ENCODE data around the gene DFFA. TPM values are rescaled to one million over a fixed set of nuclear protein-coding genes. Genes with fewer than 3 reads are reported as not detected.

The DFFA gene
- total and polyA plus RNA-seq, 8 donors, result 37.6 to 45.6 (median 42.3) TPM

- TF ChIP-seq CTCF (IDR thresholded peaks at IDR 0.05), result no peak
Measured at GRCh38 chr1:10437052-10437451, 35.3 kb downstream of the DFFA start.

GRCh38 chr1:10434590-10434989 lies 37.7 kb downstream of the DFFA start:
- Histone ChIP-seq H3K4me1 (peaks cover 7 to 23% of the 10 kb centered on the region in 2 donors), H3K9me3 (no peaks in the 10 kb centered on the region), H3K36me3 (no peaks in the 10 kb centered on the region), H3K4me3 (no peak overlapping the region), H3K27ac (no peak overlapping the region), H3K27me3 (no peaks in the 10 kb centered on the region)
- no peak for DNase-seq
- no peak for ATAC-seq
- no peak for TF ChIP-seq CTCF (IDR thresholded peaks at IDR 0.05)
- intact Hi-C loops (cut with DNase I), result loop anchor here in 1 of 2 donors (10.0 kb wide), 1 partner anchor 60 kb away; no protein-coding TSS in a partner anchor

More at GRCh38 chr1:10437052-10437451, 35.3 kb downstream of the DFFA start:
- H3K4me1 ChIP-seq, result peaks cover 0 to 1% of the 10 kb centered on the region in 2 donors
- no peak overlapping the region for H3K27ac ChIP-seq
- intact Hi-C loops (cut with DNase I), result loop anchor here in 1 of 2 donors (10.0 kb wide), 1 partner anchor 58 kb away; no protein-coding TSS in a partner anchor
- no peaks in the 10 kb centered on the region for H3K27me3 ChIP-seq
- DNase-seq (no peak), ATAC-seq (no peak)
- H3K4me3 ChIP-seq, result no peak overlapping the region
- peaks cover 0 to 10% of the 10 kb centered on the region in 2 donors for H3K36me3 ChIP-seq
- H3K9me3 ChIP-seq, result no peaks in the 10 kb centered on the region

- ATAC-seq, result no peak
- intact Hi-C loops (cut with DNase I), result loop anchor here in 1 of 2 donors (10.0 kb wide), 1 partner anchor 61 kb away; no protein-coding TSS in a partner anchor
- no peak overlapping the region for H3K4me3 ChIP-seq
- TF ChIP-seq CTCF (IDR thresholded peaks at IDR 0.05), result no peak
- H3K27me3 ChIP-seq, result no peaks in the 10 kb centered on the region
- peaks cover 7 to 26% of the 10 kb centered on the region in 2 donors for H3K4me1 ChIP-seq
- DNase-seq, result no peak
- H3K27ac ChIP-seq, result no peak overlapping the region
- H3K9me3 ChIP-seq, result no peaks in the 10 kb centered on the region
- no peaks in the 10 kb centered on the region for H3K36me3 ChIP-seq
Measured at GRCh38 chr1:10433790-10434189, 38.5 kb downstream of the DFFA start.

- DNase-seq (no peak), ATAC-seq (no peak)
- intact Hi-C loops (cut with DNase I), result loop anchor here in 1 of 2 donors (10.0 kb wide), 1 partner anchor 62 kb away; no protein-coding TSS in a partner anchor
- no peaks in the 10 kb centered on the region for H3K36me3 ChIP-seq
- H3K27ac ChIP-seq, result no peak overlapping the region
- no peaks in the 10 kb centered on the region for H3K9me3 ChIP-seq
- H3K4me3 ChIP-seq, result no peak overlapping the region
- peaks cover 7 to 26% of the 10 kb centered on the region in 2 donors for H3K4me1 ChIP-seq
- no peaks in the 10 kb centered on the region for H3K27me3 ChIP-seq
- TF ChIP-seq CTCF (IDR thresholded peaks at IDR 0.05), result no peak
Measured at GRCh38 chr1:10432910-10433700, 39.2 kb downstream of the DFFA start.

- intact Hi-C loops (cut with DNase I), result loop anchor here in 1 of 2 donors (10.0 kb wide), 1 partner anchor 64 kb away; no protein-coding TSS in a partner anchor
- Histone ChIP-seq H3K4me1 (peaks cover 7 to 26% of the 10 kb centered on the region in 2 donors), H3K27me3 (no peaks in the 10 kb centered on the region), H3K4me3 (peak overlapping the region; percentile 85 to 87), H3K36me3 (no peaks in the 10 kb centered on the region), H3K9me3 (no peaks in the 10 kb centered on the region), H3K27ac (peak overlapping the region in 1 of 2 donors; percentile 74)
- TF ChIP-seq CTCF (IDR thresholded peaks at IDR 0.05), result no peak
- ATAC-seq, result no peak
- DNase-seq, result no peak
Measured at GRCh38 chr1:10431070-10431730, 41.1 kb downstream of the DFFA start.
